ENCODE measurements around the gene SEC24C. TPM values are rescaled to one million over a fixed set of nuclear protein-coding genes. Genes with fewer than 3 reads are reported as not detected.

The SEC24C gene
- total and polyA plus RNA-seq, 2 of the 13 experiments (the other 11 are each of a cell fraction or from before 2014, with no cell fraction given) = 63.1 to 66.4 TPM

DNA sequence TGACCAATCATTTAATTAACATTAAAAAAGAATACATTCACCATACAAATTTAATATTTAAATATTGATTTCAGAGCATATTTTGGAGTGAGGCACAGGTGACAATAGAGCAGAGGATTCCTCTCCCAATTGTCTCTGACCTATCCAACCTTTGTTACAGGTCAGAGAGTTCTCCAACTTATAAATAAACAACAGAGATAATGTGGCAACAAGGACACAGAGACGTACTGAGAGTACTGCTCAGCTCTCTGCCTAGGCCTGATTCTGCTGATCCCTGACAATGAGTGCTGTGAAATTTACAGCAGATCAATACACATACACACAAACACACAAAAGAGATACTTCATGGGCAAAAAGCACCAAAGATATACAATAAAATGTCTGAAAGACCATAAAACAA lies 27.9 kb upstream of the SEC24C start (continued):
- TF ChIP-seq, protein P1, sequence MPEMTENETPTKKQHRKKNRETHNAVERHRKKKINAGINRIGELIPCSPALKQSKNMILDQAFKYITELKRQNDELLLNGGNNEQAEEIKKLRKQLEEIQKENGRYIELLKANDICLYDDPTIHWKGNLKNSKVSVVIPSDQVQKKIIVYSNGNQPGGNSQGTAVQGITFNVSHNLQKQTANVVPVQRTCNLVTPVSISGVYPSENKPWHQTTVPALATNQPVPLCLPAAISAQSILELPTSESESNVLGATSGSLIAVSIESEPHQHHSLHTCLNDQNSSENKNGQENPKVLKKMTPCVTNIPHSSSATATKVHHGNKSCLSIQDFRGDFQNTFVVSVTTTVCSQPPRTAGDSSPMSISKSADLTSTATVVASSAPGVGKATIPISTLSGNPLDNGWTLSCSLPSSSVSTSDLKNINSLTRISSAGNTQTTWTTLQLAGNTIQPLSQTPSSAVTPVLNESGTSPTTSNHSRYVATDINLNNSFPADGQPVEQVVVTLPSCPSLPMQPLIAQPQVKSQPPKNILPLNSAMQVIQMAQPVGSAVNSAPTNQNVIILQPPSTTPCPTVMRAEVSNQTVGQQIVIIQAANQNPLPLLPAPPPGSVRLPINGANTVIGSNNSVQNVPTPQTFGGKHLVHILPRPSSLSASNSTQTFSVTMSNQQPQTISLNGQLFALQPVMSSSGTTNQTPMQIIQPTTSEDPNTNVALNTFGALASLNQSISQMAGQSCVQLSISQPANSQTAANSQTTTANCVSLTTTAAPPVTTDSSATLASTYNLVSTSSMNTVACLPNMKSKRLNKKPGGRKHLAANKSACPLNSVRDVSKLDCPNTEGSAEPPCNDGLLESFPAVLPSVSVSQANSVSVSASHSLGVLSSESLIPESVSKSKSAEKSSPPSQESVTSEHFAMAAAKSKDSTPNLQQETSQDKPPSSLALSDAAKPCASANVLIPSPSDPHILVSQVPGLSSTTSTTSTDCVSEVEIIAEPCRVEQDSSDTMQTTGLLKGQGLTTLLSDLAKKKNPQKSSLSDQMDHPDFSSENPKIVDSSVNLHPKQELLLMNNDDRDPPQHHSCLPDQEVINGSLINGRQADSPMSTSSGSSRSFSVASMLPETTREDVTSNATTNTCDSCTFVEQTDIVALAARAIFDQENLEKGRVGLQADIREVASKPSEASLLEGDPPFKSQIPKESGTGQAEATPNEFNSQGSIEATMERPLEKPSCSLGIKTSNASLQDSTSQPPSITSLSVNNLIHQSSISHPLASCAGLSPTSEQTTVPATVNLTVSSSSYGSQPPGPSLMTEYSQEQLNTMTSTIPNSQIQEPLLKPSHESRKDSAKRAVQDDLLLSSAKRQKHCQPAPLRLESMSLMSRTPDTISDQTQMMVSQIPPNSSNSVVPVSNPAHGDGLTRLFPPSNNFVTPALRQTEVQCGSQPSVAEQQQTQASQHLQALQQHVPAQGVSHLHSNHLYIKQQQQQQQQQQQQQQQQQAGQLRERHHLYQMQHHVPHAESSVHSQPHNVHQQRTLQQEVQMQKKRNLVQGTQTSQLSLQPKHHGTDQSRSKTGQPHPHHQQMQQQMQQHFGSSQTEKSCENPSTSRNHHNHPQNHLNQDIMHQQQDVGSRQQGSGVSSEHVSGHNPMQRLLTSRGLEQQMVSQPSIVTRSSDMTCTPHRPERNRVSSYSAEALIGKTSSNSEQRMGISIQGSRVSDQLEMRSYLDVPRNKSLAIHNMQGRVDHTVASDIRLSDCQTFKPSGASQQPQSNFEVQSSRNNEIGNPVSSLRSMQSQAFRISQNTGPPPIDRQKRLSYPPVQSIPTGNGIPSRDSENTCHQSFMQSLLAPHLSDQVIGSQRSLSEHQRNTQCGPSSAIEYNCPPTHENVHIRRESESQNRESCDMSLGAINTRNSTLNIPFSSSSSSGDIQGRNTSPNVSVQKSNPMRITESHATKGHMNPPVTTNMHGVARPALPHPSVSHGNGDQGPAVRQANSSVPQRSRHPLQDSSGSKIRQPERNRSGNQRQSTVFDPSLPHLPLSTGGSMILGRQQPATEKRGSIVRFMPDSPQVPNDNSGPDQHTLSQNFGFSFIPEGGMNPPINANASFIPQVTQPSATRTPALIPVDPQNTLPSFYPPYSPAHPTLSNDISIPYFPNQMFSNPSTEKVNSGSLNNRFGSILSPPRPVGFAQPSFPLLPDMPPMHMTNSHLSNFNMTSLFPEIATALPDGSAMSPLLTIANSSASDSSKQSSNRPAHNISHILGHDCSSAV (CRISPR knock-in tag; IDR thresholded peaks at IDR 0.05; ENCODE audit: borderline replicate concordance) = no peak
- TF ChIP-seq, protein P2, sequence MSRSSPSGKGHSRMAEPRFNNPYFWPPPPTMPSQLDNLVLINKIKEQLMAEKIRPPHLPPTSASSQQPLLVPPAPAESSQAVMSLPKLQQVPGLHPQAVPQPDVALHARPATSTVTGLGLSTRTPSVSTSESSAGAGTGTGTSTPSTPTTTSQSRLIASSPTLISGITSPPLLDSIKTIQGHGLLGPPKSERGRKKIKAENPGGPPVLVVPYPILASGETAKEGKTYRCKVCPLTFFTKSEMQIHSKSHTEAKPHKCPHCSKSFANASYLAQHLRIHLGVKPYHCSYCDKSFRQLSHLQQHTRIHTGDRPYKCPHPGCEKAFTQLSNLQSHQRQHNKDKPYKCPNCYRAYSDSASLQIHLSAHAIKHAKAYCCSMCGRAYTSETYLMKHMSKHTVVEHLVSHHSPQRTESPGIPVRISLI (CRISPR knock-in tag; IDR thresholded peaks at IDR 0.05; ENCODE audit: borderline replicate concordance) = no peak

DNA sequence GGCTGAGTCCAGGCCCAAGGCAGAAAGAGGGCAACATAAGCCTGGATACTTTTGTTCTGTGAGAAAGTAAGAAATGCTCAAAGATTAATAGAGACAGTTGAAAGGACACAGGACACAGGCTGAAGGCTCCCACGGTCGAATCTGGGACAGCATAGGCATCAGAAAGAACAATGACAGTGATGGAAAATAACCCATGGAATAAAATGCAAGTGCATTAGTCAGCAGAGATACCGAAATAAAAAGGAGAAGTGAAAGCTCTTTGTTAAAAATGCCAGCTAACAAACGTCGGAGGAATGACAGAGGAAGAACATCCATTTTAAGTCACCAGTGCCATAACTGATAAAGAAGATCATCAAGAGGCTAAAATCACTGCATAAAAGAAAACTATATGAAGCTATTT lies 26.6 kb upstream of the SEC24C start:
- no peaks in the 10 kb centered on the region for H4K20me1 ChIP-seq (ENCODE audit: insufficient read depth, low read length)
- BruUV-seq (replicated peaks) = no TSS peak
- ATAC-seq (no peak), DNase-seq (ENCODE audit: low spot score) (no peak), FAIRE-seq (no peak)
- H3K4me2 ChIP-seq (ENCODE audit: low read depth, low read length) = no peak overlapping the region
- intact Hi-C loops (cut with micrococcal nuclease; ENCODE audit: unreplicated experiment) = no loop called here
- H3K9me3 ChIP-seq (ENCODE audit: low read length) = no peaks in the 10 kb centered on the region
- WGBS (ENCODE audit: low lambda C conversion rate) = 93% methylated on average over 5 of the region's 5 CpGs
- ChIA-PET CTCF (ENCODE audit: low intra/inter-chr PET ratio, low total read pairs) (no interaction called here), POLR2A (no interaction called here)
- H3K9ac ChIP-seq (ENCODE audit: insufficient read depth, low read depth, low read length) = no peak overlapping the region
- H3K79me2 ChIP-seq (ENCODE audit: insufficient read depth, low read length) = no peaks in the 10 kb centered on the region
- no peak overlapping the region for H3K4me3 ChIP-seq (replicated peaks in 1 of 3; ENCODE audit: insufficient read depth in 1 of 3, low read depth in 2 of 3, low read length in 3 of 3)
- no peak overlapping the region for H3K27ac ChIP-seq (ENCODE audit: extremely low read length, insufficient read depth, low read length)
- no peaks in the 10 kb centered on the region for H3K27me3 ChIP-seq (ENCODE audit: control insufficient read depth in 1 of 2, insufficient read depth in 2 of 2, low read length in 2 of 2)
- in situ Hi-C loops (cut with HindIII; ENCODE audit: extremely low pct_ligation_motif_present, low pct_unique_long_range_greater_than_20kb) = no loop called here
- no peak overlapping the region for H2AFZ ChIP-seq (ENCODE audit: low read length)
- peaks cover 26% of the 10 kb centered on the region for H3K4me1 ChIP-seq (ENCODE audit: insufficient read depth, low read length)
- H3K36me3 ChIP-seq (replicated peaks in 1 of 2; ENCODE audit: control insufficient read depth in 1 of 2, insufficient read depth in 2 of 2, low read length in 2 of 2) = peaks cover 8 to 48% of the 10 kb centered on the region in 2 experiments; a peak in 4 of 5 replicates
- TF ChIP-seq ATF7-NPFF (CRISPR knock-in tag; IDR thresholded peaks at IDR 0.05; ENCODE audit: low read depth) (no peak), ZNF777 (CRISPR knock-in tag; IDR thresholded peaks at IDR 0.05) (no peak), CCDC6 (CRISPR knock-in tag; IDR thresholded peaks at IDR 0.05) (no peak), TBX3 (IDR thresholded peaks at IDR 0.05; ENCODE audit: borderline replicate concordance) (no peak), SMAD9 (CRISPR knock-in tag; IDR thresholded peaks at IDR 0.05) (no peak), NR1H2 (CRISPR knock-in tag; IDR thresholded peaks at IDR 0.05; ENCODE audit: borderline replicate concordance, low read depth) (no peak)
- TF ChIP-seq, protein P3, sequence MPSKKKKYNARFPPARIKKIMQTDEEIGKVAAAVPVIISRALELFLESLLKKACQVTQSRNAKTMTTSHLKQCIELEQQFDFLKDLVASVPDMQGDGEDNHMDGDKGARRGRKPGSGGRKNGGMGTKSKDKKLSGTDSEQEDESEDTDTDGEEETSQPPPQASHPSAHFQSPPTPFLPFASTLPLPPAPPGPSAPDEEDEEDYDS (CRISPR knock-in tag; IDR thresholded peaks at IDR 0.05) = no peak
- TF ChIP-seq, protein P4, sequence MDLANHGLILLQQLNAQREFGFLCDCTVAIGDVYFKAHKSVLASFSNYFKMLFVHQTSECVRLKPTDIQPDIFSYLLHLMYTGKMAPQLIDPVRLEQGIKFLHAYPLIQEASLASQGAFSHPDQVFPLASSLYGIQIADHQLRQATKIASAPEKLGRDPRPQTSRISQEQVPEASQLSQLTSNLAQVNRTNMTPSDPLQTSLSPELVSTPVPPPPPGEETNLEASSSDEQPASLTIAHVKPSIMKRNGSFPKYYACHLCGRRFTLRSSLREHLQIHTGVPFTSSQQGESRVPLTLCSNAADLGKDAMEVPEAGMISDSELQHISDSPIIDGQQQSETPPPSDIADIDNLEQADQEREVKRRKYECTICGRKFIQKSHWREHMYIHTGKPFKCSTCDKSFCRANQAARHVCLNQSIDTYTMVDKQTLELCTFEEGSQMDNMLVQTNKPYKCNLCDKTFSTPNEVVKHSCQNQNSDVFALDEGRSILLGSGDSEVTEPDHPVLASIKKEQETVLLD (CRISPR knock-in tag; IDR thresholded peaks at IDR 0.05; ENCODE audit: low read depth) = no peak

All from HepG2 (cell line).